H9 (cell line): ENCODE results near the gene ACOT13. TPM values are rescaled to one million over a fixed set of nuclear protein-coding genes. Genes with fewer than 3 reads are reported as not detected.
A peak's percentile ranks its signal among the peaks of the same experiment; 100 is the strongest.

Experiments
- DNase-seq: peaks from one replicate; pipeline ENCODE4 v3.0.0-alpha.2; 2017
- H2AFZ ChIP-seq: one replicate; pipeline ENCODE4 v1.6.1; 2013; ENCODE audit warnings: mild to moderate bottlenecking, low read length, control low read depth, moderate library complexity
- H2AK5ac ChIP-seq: 2 replicates; pipeline ENCODE4 v1.6.1; 2013; ENCODE audit warnings: low read length, control low read depth, mixed read lengths; ENCODE audit not compliant: insufficient read length
- H2BK120ac ChIP-seq: one replicate; pipeline ENCODE4 v1.6.1; 2013; ENCODE audit warnings: low read depth, mild to moderate bottlenecking, low read length, control low read depth, inconsistent platforms; ENCODE audit not compliant: poor library complexity, severe bottlenecking
- H2BK12ac ChIP-seq: 2 replicates; pipeline ENCODE4 v1.6.1; 2013; ENCODE audit warnings: low read length, control low read depth, mixed read lengths, low read depth; ENCODE audit not compliant: insufficient read length
- H2BK15ac ChIP-seq: 2 replicates; pipeline ENCODE4 v1.6.1; 2013; ENCODE audit warnings: low read depth, low read length, control low read depth
- H2BK20ac ChIP-seq: one replicate; pipeline ENCODE4 v1.6.1; 2013; ENCODE audit warnings: low read depth, mild to moderate bottlenecking, low read length, control low read depth, inconsistent platforms; ENCODE audit not compliant: poor library complexity, severe bottlenecking
- H2BK5ac ChIP-seq: 2 replicates; pipeline ENCODE4 v1.6.1; 2013; ENCODE audit warnings: low read length, control low read depth, mixed read lengths; ENCODE audit not compliant: insufficient read length
- H3K14ac ChIP-seq: 2 replicates; pipeline ENCODE4 v1.6.1; 2013; ENCODE audit warnings: low read length, control low read depth; ENCODE audit not compliant: insufficient read depth
- H3K18ac ChIP-seq: 2 replicates; pipeline ENCODE4 v1.6.1; 2013; ENCODE audit warnings: low read depth, mild to moderate bottlenecking, mixed read lengths, low read length, control low read depth; ENCODE audit not compliant: insufficient read length
- H3K23ac ChIP-seq: 2 replicates; pipeline ENCODE4 v1.6.1; 2013; ENCODE audit warnings: low read length, control low read depth, mixed read lengths, low read depth; ENCODE audit not compliant: insufficient read length
- H3K23me2 ChIP-seq: 2 replicates; pipeline ENCODE4 v1.6.1; 2013; ENCODE audit warnings: low read depth, mild to moderate bottlenecking, mixed read lengths, low read length, control low read depth; ENCODE audit not compliant: insufficient read length, poor library complexity, severe bottlenecking
- H3K27ac ChIP-seq: 2 replicates; pipeline ENCODE4 v1.5.1; 2013; ENCODE audit warnings: low read length, control low read depth, mixed read lengths, low read depth; ENCODE audit not compliant: insufficient read length
- H3K27me3 ChIP-seq: 2 replicates; pipeline ENCODE4 v1.6.1; 2013; ENCODE audit warnings: low read length, control low read depth, inconsistent platforms; ENCODE audit not compliant: insufficient read depth
- H3K4ac ChIP-seq: 2 replicates; pipeline ENCODE4 v1.6.1; 2013; ENCODE audit warnings: low read depth, mild to moderate bottlenecking, control low read depth, inconsistent platforms, low read length, moderate library complexity
- H3K4me1 ChIP-seq: 2 replicates; pipeline ENCODE4 v1.6.1; 2013; ENCODE audit warnings: low read length, control low read depth, inconsistent platforms; ENCODE audit not compliant: insufficient read depth
- H3K4me2 ChIP-seq: 2 replicates; pipeline ENCODE4 v1.6.1; 2013; ENCODE audit warnings: low read length, control low read depth, mixed read lengths; ENCODE audit not compliant: insufficient read length, insufficient read depth
- H3K56ac ChIP-seq: 2 replicates; pipeline ENCODE4 v1.6.1; 2013; ENCODE audit warnings: low read depth, mild to moderate bottlenecking, mixed read lengths, low read length, control low read depth; ENCODE audit not compliant: insufficient read length
- H3K79me1 ChIP-seq: 2 replicates; pipeline ENCODE4 v1.6.1; 2013; ENCODE audit warnings: low read depth, mild to moderate bottlenecking, moderate library complexity, low read length, control low read depth, inconsistent platforms; ENCODE audit not compliant: insufficient read depth, poor library complexity, severe bottlenecking
- H3K79me2 ChIP-seq: 2 replicates; pipeline ENCODE4 v1.6.1; 2013; ENCODE audit warnings: low read length, control low read depth, inconsistent platforms; ENCODE audit not compliant: insufficient read depth
- H3K9ac ChIP-seq: 2 replicates; pipeline ENCODE4 v1.6.1; 2013; ENCODE audit warnings: low read length, control low read depth, mixed read lengths; ENCODE audit not compliant: insufficient read length; ENCODE audit errors: extremely low read depth
- H3K9me3 ChIP-seq: one replicate; pipeline ENCODE4 v1.6.1; 2013; ENCODE audit warnings: low read depth, low read length, inconsistent platforms; ENCODE audit not compliant: control insufficient read depth
- H3T11ph ChIP-seq: one replicate; pipeline ENCODE4 v1.6.1; 2013; ENCODE audit warnings: mild to moderate bottlenecking, low read length, control low read depth, inconsistent platforms
- H4K20me1 ChIP-seq: one replicate; pipeline ENCODE4 v1.6.1; 2013; ENCODE audit not compliant: control insufficient read depth, insufficient read length, insufficient read depth
- H4K5ac ChIP-seq: 2 replicates; pipeline ENCODE4 v1.6.1; 2013; ENCODE audit warnings: low read depth, mild to moderate bottlenecking, mixed read lengths, low read length, control low read depth; ENCODE audit not compliant: insufficient read length
- H4K8ac ChIP-seq: replicated peaks from 2 replicates; pipeline ENCODE4 v1.6.1; 2013; ENCODE audit warnings: low read length, control low read depth, mixed read lengths, low read depth; ENCODE audit not compliant: insufficient read length
- H4K91ac ChIP-seq: 2 replicates; pipeline ENCODE4 v1.6.1; 2013; ENCODE audit warnings: low read depth, mild to moderate bottlenecking, moderate library complexity, mixed read lengths, low read length, control low read depth; ENCODE audit not compliant: insufficient read length
- H3K27ac Mint-ChIP-seq, 3 experiments: 2 replicates in 2 of 3; 3 replicates in 1 of 3; pipeline ENCODE4 v1.8.0; 2020 to 2021; ENCODE audit warnings: mixed read lengths in 3 of 3, mild to moderate bottlenecking in 1 of 3, moderate library complexity in 1 of 3
- H3K27me3 Mint-ChIP-seq: 2 replicates; pipeline ENCODE4 v1.8.0; 2021; ENCODE audit warnings: low read depth, mild to moderate bottlenecking, moderate library complexity, mixed read lengths
- H3K36me3 Mint-ChIP-seq, 3 experiments: 2 replicates in 2 of 3; 3 replicates in 1 of 3; pipeline ENCODE4 v1.8.0; 2020 to 2021; ENCODE audit warnings: low read depth in 3 of 3, mixed read lengths in 3 of 3; ENCODE audit not compliant: insufficient read depth in 1 of 3
- H3K4me1 Mint-ChIP-seq, 2 experiments: 2 replicates each; pipeline ENCODE4 v1.8.0; 2020; ENCODE audit warnings: mixed read lengths in 2 of 2
- H3K4me3 Mint-ChIP-seq, 2 experiments: 2 replicates in 1 of 2; 3 replicates in 1 of 2; pipeline ENCODE4 v1.8.0; 2020 to 2021; ENCODE audit warnings: mild to moderate bottlenecking in 2 of 2, mixed read lengths in 2 of 2, moderate library complexity in 1 of 2
- H3K9me3 Mint-ChIP-seq, 2 experiments: 2 replicates in 1 of 2; 3 replicates in 1 of 2; pipeline ENCODE4 v1.8.0; 2020; ENCODE audit warnings: mild to moderate bottlenecking in 2 of 2, mixed read lengths in 2 of 2, moderate library complexity in 1 of 2
- WGBS: extraction: QIAGEN DNeasy Blood & Tissue Kit; methylation state at CpG from one replicate; pipeline ENCODE4 v1.1.7; 2013; ENCODE audit warnings: missing lambda C conversion rate, low lambda C conversion rate, mixed read lengths; ENCODE audit not compliant: insufficient read length; ENCODE audit errors: extremely low coverage; 5-methylcytosine and 5-hydroxymethylcytosine counted together
- total RNA-seq: library from RNA; stranded (reverse); gene quantifications from 2 replicates; pipeline ENCODE4 v1.2.1, GENCODE V29; 2021
- TF ChIP-seq, protein P1 (sequence below): fragments of 200-600 bp; sonication (generic); conservative IDR thresholded peaks from 3 replicates; pipeline ENCODE4 v1.8.0; 2021; ENCODE audit warnings: antibody characterized with exemption, mild to moderate bottlenecking

The ACOT13 gene
- total RNA-seq, 1 experiment from 2014 or later: 38.0 TPM

DNA sequence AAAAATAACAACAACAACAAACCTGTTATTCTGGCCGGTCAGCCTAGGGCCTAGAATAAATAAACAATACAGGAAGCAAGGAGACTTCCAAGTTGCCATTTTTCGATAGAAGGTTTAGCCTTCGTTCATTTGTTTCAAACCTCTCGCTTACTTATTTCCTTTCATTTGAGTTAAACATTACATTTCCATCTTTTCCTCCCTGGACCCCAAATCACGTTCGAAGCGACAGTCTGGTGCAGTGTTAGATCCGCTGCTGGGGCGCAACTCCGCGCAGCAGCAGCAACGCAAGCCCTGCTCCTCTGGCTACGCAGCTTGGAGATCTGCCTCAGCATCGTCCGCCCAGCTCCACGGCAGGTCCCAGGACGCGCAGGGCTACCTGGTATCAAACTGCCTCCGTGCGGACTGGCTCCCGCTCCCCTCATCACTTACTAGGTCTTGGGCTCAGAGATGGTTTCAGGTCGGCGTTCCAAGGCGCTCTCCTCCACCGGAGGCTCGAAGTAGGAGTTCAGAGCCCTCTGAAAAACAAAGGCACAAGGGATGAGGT lies 708 bp upstream of the ACOT13 start:
- H3T11ph ChIP-seq: no peak overlapping the region
- peak overlapping the region; percentile 81 for H3K18ac ChIP-seq
- peak overlapping the region; percentile 91 for H3K9ac ChIP-seq
- peaks cover 8% of the 10 kb centered on the region; the same call in 1 of the 2 replicates for H3K79me2 ChIP-seq
- Mint-ChIP-seq H3K9me3 (peaks cover 22 to 28% of the 10 kb centered on the region in 2 experiments), H3K27ac (peak overlapping the region; percentile 86 to 96 (median 92)), H3K4me1 (peaks cover 26 to 27% of the 10 kb centered on the region in 2 experiments), H3K27me3 (no peaks in the 10 kb centered on the region), H3K4me3 (peak overlapping the region; percentile 91 to 95), H3K36me3 (peaks cover 52 to 75% (median 63%) of the 10 kb centered on the region in 3 experiments)
- H3K9me3 ChIP-seq: peaks cover 10% of the 10 kb centered on the region
- TF ChIP-seq, protein P1, sequence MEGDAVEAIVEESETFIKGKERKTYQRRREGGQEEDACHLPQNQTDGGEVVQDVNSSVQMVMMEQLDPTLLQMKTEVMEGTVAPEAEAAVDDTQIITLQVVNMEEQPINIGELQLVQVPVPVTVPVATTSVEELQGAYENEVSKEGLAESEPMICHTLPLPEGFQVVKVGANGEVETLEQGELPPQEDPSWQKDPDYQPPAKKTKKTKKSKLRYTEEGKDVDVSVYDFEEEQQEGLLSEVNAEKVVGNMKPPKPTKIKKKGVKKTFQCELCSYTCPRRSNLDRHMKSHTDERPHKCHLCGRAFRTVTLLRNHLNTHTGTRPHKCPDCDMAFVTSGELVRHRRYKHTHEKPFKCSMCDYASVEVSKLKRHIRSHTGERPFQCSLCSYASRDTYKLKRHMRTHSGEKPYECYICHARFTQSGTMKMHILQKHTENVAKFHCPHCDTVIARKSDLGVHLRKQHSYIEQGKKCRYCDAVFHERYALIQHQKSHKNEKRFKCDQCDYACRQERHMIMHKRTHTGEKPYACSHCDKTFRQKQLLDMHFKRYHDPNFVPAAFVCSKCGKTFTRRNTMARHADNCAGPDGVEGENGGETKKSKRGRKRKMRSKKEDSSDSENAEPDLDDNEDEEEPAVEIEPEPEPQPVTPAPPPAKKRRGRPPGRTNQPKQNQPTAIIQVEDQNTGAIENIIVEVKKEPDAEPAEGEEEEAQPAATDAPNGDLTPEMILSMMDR: no peak
- peak overlapping the region; percentile 31 for H2BK5ac ChIP-seq
- H4K8ac ChIP-seq: peak overlapping the region; percentile 21
- H2AFZ ChIP-seq: no peak overlapping the region
- no peaks in the 10 kb centered on the region for H3K79me1 ChIP-seq
- H3K4me1 ChIP-seq: no peaks in the 10 kb centered on the region
- H4K20me1 ChIP-seq: no peaks in the 10 kb centered on the region
- DNase-seq: no peak
- no peak overlapping the region for H3K4ac ChIP-seq
- H3K23me2 ChIP-seq: peaks cover 12% of the 10 kb centered on the region
- WGBS: no CpG with 5 or more reads among the region's 26 CpGs
- H3K14ac ChIP-seq: peak overlapping the region; percentile 93
- H3K23ac ChIP-seq: no peak overlapping the region
- H2AK5ac ChIP-seq: no peak overlapping the region
- H2BK12ac ChIP-seq: no peak overlapping the region
- H4K91ac ChIP-seq: no peak overlapping the region
- peak overlapping the region; percentile 33 for H3K56ac ChIP-seq
- peak overlapping the region; percentile 79 for H3K27ac ChIP-seq
- peak overlapping the region; percentile 85 for H3K4me2 ChIP-seq
- H2BK120ac ChIP-seq: no peak overlapping the region
- no peak overlapping the region for H2BK15ac ChIP-seq
- H4K5ac ChIP-seq: peak overlapping the region; percentile 88
- no peaks in the 10 kb centered on the region for H3K27me3 ChIP-seq
- no peak overlapping the region for H2BK20ac ChIP-seq
